T-helper 1 cell treated with Interleukin-12 subunit alpha and Interleukin-12 subunit beta and Interleukin-4 antibody, amounts not matched to agents 30 μg/mL and 1 μg/mL, for 36 hours (primary cell): ENCODE measurements around the gene TFAP2A.

Experiments used
- H3K27ac Mint-ChIP-seq: one replicate; pipeline ENCODE4 v1.8.0; 2021; ENCODE audit warnings: mild to moderate bottlenecking, mixed read lengths
- H3K27me3 Mint-ChIP-seq: one replicate; pipeline ENCODE4 v1.8.0; 2021; ENCODE audit warnings: low read depth, mixed read lengths
- H3K36me3 Mint-ChIP-seq: one replicate; pipeline ENCODE4 v1.8.0; 2021; ENCODE audit warnings: low read depth, mixed read lengths
- H3K4me1 Mint-ChIP-seq: one replicate; pipeline ENCODE4 v1.8.0; 2021; ENCODE audit warnings: low read depth, mixed read lengths
- H3K4me3 Mint-ChIP-seq: one replicate; pipeline ENCODE4 v1.8.0; 2021; ENCODE audit warnings: mild to moderate bottlenecking, moderate library complexity, mixed read lengths
- H3K9me3 Mint-ChIP-seq: one replicate; pipeline ENCODE4 v1.8.0; 2021; ENCODE audit warnings: mixed read lengths

The TFAP2A gene

GRCh38 chr6:10437891-10438290 lies 23.0 kb upstream of the TFAP2A start:
- no peak overlapping the region for H3K4me3 Mint-ChIP-seq
- H3K36me3 Mint-ChIP-seq: peaks cover 2% of the 10 kb centered on the region
- H3K27ac Mint-ChIP-seq: no peak overlapping the region
- H3K4me1 Mint-ChIP-seq: peaks cover 10% of the 10 kb centered on the region
- peaks cover 4% of the 10 kb centered on the region for H3K9me3 Mint-ChIP-seq
- H3K27me3 Mint-ChIP-seq: peaks cover 3% of the 10 kb centered on the region

- Mint-ChIP-seq H3K27me3 (peaks cover 10% of the 10 kb centered on the region), H3K4me3 (no peak overlapping the region), H3K9me3 (no peaks in the 10 kb centered on the region), H3K27ac (no peak overlapping the region), H3K4me1 (peaks cover 18% of the 10 kb centered on the region), H3K36me3 (peaks cover 2% of the 10 kb centered on the region)
Observed at GRCh38 chr6:10434235-10434634, 19.4 kb upstream of the TFAP2A start.

GRCh38 chr6:10433322-10433721 lies 18.4 kb upstream of the TFAP2A start:
- Mint-ChIP-seq H3K27me3 (peaks cover 12% of the 10 kb centered on the region), H3K4me1 (peaks cover 18% of the 10 kb centered on the region), H3K27ac (no peak overlapping the region), H3K4me3 (no peak overlapping the region), H3K9me3 (no peaks in the 10 kb centered on the region), H3K36me3 (peaks cover 2% of the 10 kb centered on the region)

GRCh38 chr6:10431423-10432164 lies 16.7 kb upstream of the TFAP2A start:
- peaks cover 29% of the 10 kb centered on the region for H3K27me3 Mint-ChIP-seq
- peaks cover 2% of the 10 kb centered on the region for H3K36me3 Mint-ChIP-seq
- H3K4me1 Mint-ChIP-seq: peaks cover 20% of the 10 kb centered on the region
- no peak overlapping the region for H3K27ac Mint-ChIP-seq
- no peak overlapping the region for H3K4me3 Mint-ChIP-seq
- H3K9me3 Mint-ChIP-seq: no peaks in the 10 kb centered on the region

GRCh38 chr6:10429638-10430427 lies 15.0 kb upstream of the TFAP2A start:
- no peak overlapping the region for H3K4me3 Mint-ChIP-seq
- H3K27me3 Mint-ChIP-seq: peaks cover 44% of the 10 kb centered on the region
- no peak overlapping the region for H3K27ac Mint-ChIP-seq
- no peaks in the 10 kb centered on the region for H3K9me3 Mint-ChIP-seq
- peaks cover 2% of the 10 kb centered on the region for H3K36me3 Mint-ChIP-seq
- H3K4me1 Mint-ChIP-seq: peaks cover 20% of the 10 kb centered on the region

GRCh38 chr6:10426781-10427279 lies 12.0 kb upstream of the TFAP2A start:
- peaks cover 74% of the 10 kb centered on the region for H3K27me3 Mint-ChIP-seq
- peak overlapping the region; percentile 25 for H3K4me3 Mint-ChIP-seq
- no peaks in the 10 kb centered on the region for H3K9me3 Mint-ChIP-seq
- H3K4me1 Mint-ChIP-seq: peaks cover 13% of the 10 kb centered on the region
- no peaks in the 10 kb centered on the region for H3K36me3 Mint-ChIP-seq
- H3K27ac Mint-ChIP-seq: no peak overlapping the region

- Mint-ChIP-seq H3K4me1 (peaks cover 13% of the 10 kb centered on the region), H3K27me3 (peaks cover 80% of the 10 kb centered on the region), H3K36me3 (no peaks in the 10 kb centered on the region), H3K9me3 (no peaks in the 10 kb centered on the region), H3K27ac (no peak overlapping the region), H3K4me3 (peak overlapping the region; percentile 25)
Observed at GRCh38 chr6:10425975-10426780, 11.3 kb upstream of the TFAP2A start.

- no peaks in the 10 kb centered on the region for H3K9me3 Mint-ChIP-seq
- H3K4me3 Mint-ChIP-seq: peak overlapping the region; percentile 10
- peaks cover 84% of the 10 kb centered on the region for H3K27me3 Mint-ChIP-seq
- H3K27ac Mint-ChIP-seq: no peak overlapping the region
- no peaks in the 10 kb centered on the region for H3K36me3 Mint-ChIP-seq
- H3K4me1 Mint-ChIP-seq: peaks cover 11% of the 10 kb centered on the region
Observed at GRCh38 chr6:10425176-10425974, 10.5 kb upstream of the TFAP2A start.

GRCh38 chr6:10424040-10424439 lies 9.2 kb upstream of the TFAP2A start:
- Mint-ChIP-seq H3K36me3 (peaks cover 3% of the 10 kb centered on the region), H3K4me1 (peaks cover 6% of the 10 kb centered on the region), H3K27me3 (peaks cover 88% of the 10 kb centered on the region), H3K9me3 (no peaks in the 10 kb centered on the region), H3K27ac (no peak overlapping the region), H3K4me3 (no peak overlapping the region)

- Mint-ChIP-seq H3K27me3 (peaks cover 93% of the 10 kb centered on the region), H3K9me3 (no peaks in the 10 kb centered on the region), H3K27ac (no peak overlapping the region), H3K4me3 (no peak overlapping the region), H3K36me3 (peaks cover 6% of the 10 kb centered on the region), H3K4me1 (peaks cover 6% of the 10 kb centered on the region)
Observed at GRCh38 chr6:10422737-10423034, 7.8 kb upstream of the TFAP2A start.

- H3K27me3 Mint-ChIP-seq: peaks cover 93% of the 10 kb centered on the region
- peaks cover 6% of the 10 kb centered on the region for H3K4me1 Mint-ChIP-seq
- H3K27ac Mint-ChIP-seq: no peak overlapping the region
- H3K9me3 Mint-ChIP-seq: no peaks in the 10 kb centered on the region
- no peak overlapping the region for H3K4me3 Mint-ChIP-seq
- peaks cover 6% of the 10 kb centered on the region for H3K36me3 Mint-ChIP-seq
Observed at GRCh38 chr6:10421921-10422736, 7.3 kb upstream of the TFAP2A start.

GRCh38 chr6:10421158-10421920 lies 6.5 kb upstream of the TFAP2A start:
- no peak overlapping the region for H3K27ac Mint-ChIP-seq

More at GRCh38 chr6:10421158-10421920, 6.5 kb upstream of the TFAP2A start:
- Mint-ChIP-seq H3K4me1 (peaks cover 2% of the 10 kb centered on the region), H3K9me3 (no peaks in the 10 kb centered on the region), H3K4me3 (no peak overlapping the region), H3K27me3 (peaks cover 93% of the 10 kb centered on the region), H3K36me3 (peaks cover 6% of the 10 kb centered on the region)
